K562 (cell line): ENCODE data around the gene MYLK4. TPM values are rescaled to one million over a fixed set of nuclear protein-coding genes. Genes with fewer than 3 reads are reported as not detected.

Source experiments
- ASH1L ChIP-seq: fragments of 450-650 bp; IDR thresholded peaks from 2 replicates; pipeline ENCODE4 v1.6.1; 2018; ENCODE audit warnings: borderline replicate concordance, mild to moderate bottlenecking, low read depth; ENCODE audit not compliant: partially characterized antibody
- BRD9 ChIP-seq: fragments of 450-650 bp; IDR thresholded peaks from 2 replicates; pipeline ENCODE4 v1.6.1; 2018; ENCODE audit warnings: low read depth; ENCODE audit not compliant: partially characterized antibody
- CBX5 ChIP-seq: IDR thresholded peaks from 2 replicates; pipeline ENCODE4 v1.6.1; 2014; ENCODE audit warnings: low read depth, borderline replicate concordance
- CREB1 ChIP-seq, 2 experiments: sonication (generic) in 1 of 2; formaldehyde crosslinking in 1 of 2; IDR thresholded peaks; 2 replicates each; pipeline versions ENCODE4 v1.6.1 to v1.8.0; 2012 to 2022; ENCODE audit warnings: inconsistent platforms in 1 of 2, mild to moderate bottlenecking in 1 of 2, missing genetic modification reagents in 1 of 2, moderate library complexity in 1 of 2
- EP400 ChIP-seq: fragments of 450-650 bp; IDR thresholded peaks from 2 replicates; pipeline ENCODE4 v1.6.1; 2017; ENCODE audit warnings: antibody characterized with exemption, mild to moderate bottlenecking, moderate library complexity
- HDAC1 ChIP-seq, 2 experiments: fragments of 450-650 bp; IDR thresholded peaks; 2 replicates each; pipeline ENCODE4 v1.6.1; 2016 to 2017; ENCODE audit warnings: inconsistent platforms in 1 of 2, mild to moderate bottlenecking in 1 of 2, moderate library complexity in 1 of 2
- NCOA2 ChIP-seq, 2 experiments: fragments of 450-650 bp; IDR thresholded peaks; 2 replicates each; pipeline ENCODE4 v1.6.1; 2018; ENCODE audit warnings: mild to moderate bottlenecking in 2 of 2, moderate library complexity in 1 of 2; ENCODE audit not compliant: partially characterized antibody in 2 of 2
- NRF1 ChIP-seq, 2 experiments: fragments of 450-650 bp; IDR thresholded peaks in 1 of 2; conservative IDR thresholded peaks in 1 of 2; 2 replicates each; pipeline ENCODE4 v1.6.1; 2014; ENCODE audit warnings: mild to moderate bottlenecking in 2 of 2
- RBM15 ChIP-seq: fragments of 200-400 bp; formaldehyde crosslinking; IDR thresholded peaks from 2 replicates; pipeline ENCODE4 v1.6.1; 2018; ENCODE audit warnings: mild to moderate bottlenecking, low read length, moderate library complexity; ENCODE audit not compliant: insufficient read depth
- SIRT6 ChIP-seq: IDR thresholded peaks from one replicate; pipeline ENCODE4 v1.6.1; 2012; ENCODE audit warnings: low read depth, mild to moderate bottlenecking, control low read depth, inconsistent platforms, low read length, moderate library complexity
- ZEB2 ChIP-seq: fragments of 450-650 bp; IDR thresholded peaks from 2 replicates; pipeline ENCODE4 v1.6.1; 2016
- ZFP1 ChIP-seq: fragments of 450-650 bp; formaldehyde crosslinking; IDR thresholded peaks from 2 replicates; pipeline ENCODE4 v1.4.0; 2020; ENCODE audit warnings: mild to moderate bottlenecking, mixed read lengths
- ZNF280A ChIP-seq: fragments of 450-650 bp; IDR thresholded peaks from 2 replicates; pipeline ENCODE4 v1.6.1; 2018; ENCODE audit warnings: mild to moderate bottlenecking, low read depth; ENCODE audit not compliant: partially characterized antibody
- ZNF583 ChIP-seq: fragments of 250-450 bp; sonication (Bioruptor Pico); IDR thresholded peaks from 2 replicates; pipeline ENCODE4 v1.4.0; 2020
- ZNF766 ChIP-seq: fragments of 200-800 bp; sonication (Bioruptor generic); conservative IDR thresholded peaks from 2 replicates; pipeline ENCODE4 v1.6.1; 2016; ENCODE audit warnings: missing genetic modification characterization, missing compliant biosample characterization
- polyA plus RNA-seq, 8 experiments: library from polyadenylated mRNA; depleted of rRNA in 4 of 8; stranded (reverse) in 5 of 8; unstranded in 3 of 8; fragments of >200 nt; fragmentation: Nextera tagmentation in 2 of 8; fragmentation: Illumina TruSeq in 1 of 8; extraction: Ambion mirVana in 2 of 8; extraction: Trizol in 1 of 8; gene quantifications; 2 replicates each; pipeline versions ENCODE4 v1.2.1 to v1.2.3, GENCODE V29; 2011 to 2014; ENCODE audit warnings: inconsistent platforms in 1 of 8, missing spikeins in 1 of 8
- total RNA-seq, 7 experiments: library from RNA; depleted of rRNA in 6 of 7; stranded (reverse); fragments of >200 nt in 6 of 7; fragmentation: Illumina TruSeq in 2 of 7; extraction: Trizol in 2 of 7; gene quantifications; 2 replicates each; pipeline versions ENCODE4 v1.2.1 to v1.2.3, GENCODE V29; 2011 to 2021; ENCODE audit warnings: low replicate concordance in 1 of 7
- TF ChIP-seq, protein P1 (sequence below): sonication (generic); formaldehyde crosslinking; IDR thresholded peaks from 2 replicates; pipeline ENCODE4 v1.8.1; 2023; ENCODE audit warnings: mild to moderate bottlenecking, missing genetic modification reagents
- TF ChIP-seq, protein P2 (sequence below): fragments of 250-450 bp; sonication (Bioruptor Pico); IDR thresholded peaks from 2 replicates; pipeline ENCODE4 v1.5.0; 2021; ENCODE audit warnings: mild to moderate bottlenecking, moderate library complexity
- TF ChIP-seq, protein P3 (sequence below): fragments of 450-650 bp; IDR thresholded peaks from 2 replicates; pipeline ENCODE4 v1.6.1; 2016; ENCODE audit warnings: low read depth, mild to moderate bottlenecking, moderate library complexity
- TF ChIP-seq, protein P4 (sequence below), 2 experiments: fragments of 450-650 bp in 1 of 2; sonication (generic) in 1 of 2; formaldehyde crosslinking; conservative IDR thresholded peaks; 2 replicates each; pipeline versions ENCODE4 v1.4.0 to v1.8.1; 2020 to 2022; ENCODE audit warnings: mild to moderate bottlenecking in 1 of 2, missing genetic modification reagents in 1 of 2

Gene MYLK4
- total and polyA plus RNA-seq, 9 of the 15 experiments (the other 6 are each of a cell fraction or from before 2014, with no cell fraction given), result 0.01 to 0.15 (median 0.06) TPM

DNA sequence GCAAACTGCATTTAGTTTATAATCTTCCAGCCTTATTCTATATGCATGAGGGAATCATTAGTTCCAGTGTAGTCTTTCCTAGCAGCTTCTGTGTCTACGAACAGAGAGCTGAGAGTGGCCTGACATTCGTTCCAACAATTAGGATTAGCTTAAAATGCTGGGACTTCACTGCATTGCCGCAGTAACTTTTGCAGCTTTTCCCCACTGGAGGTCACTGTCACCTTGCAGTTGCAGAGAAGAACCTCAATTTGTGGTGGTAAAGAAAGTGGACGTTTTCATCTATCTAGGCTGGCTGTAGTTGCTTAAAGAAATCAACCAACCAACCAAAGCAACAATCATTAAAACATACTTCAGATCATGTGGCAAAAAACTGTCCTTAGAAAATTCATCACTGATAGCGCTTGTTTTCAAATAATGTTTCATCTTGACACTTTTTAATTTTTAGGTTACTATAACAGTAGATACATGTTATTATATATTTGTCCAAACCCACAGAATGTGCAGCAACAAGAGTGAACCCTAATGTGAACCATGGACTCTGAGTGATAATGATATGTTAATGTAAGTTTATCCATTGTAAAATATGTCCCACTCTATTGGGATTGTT, 12.2 kb downstream of the MYLK4 start (continued):
- TF ChIP-seq, protein P1, sequence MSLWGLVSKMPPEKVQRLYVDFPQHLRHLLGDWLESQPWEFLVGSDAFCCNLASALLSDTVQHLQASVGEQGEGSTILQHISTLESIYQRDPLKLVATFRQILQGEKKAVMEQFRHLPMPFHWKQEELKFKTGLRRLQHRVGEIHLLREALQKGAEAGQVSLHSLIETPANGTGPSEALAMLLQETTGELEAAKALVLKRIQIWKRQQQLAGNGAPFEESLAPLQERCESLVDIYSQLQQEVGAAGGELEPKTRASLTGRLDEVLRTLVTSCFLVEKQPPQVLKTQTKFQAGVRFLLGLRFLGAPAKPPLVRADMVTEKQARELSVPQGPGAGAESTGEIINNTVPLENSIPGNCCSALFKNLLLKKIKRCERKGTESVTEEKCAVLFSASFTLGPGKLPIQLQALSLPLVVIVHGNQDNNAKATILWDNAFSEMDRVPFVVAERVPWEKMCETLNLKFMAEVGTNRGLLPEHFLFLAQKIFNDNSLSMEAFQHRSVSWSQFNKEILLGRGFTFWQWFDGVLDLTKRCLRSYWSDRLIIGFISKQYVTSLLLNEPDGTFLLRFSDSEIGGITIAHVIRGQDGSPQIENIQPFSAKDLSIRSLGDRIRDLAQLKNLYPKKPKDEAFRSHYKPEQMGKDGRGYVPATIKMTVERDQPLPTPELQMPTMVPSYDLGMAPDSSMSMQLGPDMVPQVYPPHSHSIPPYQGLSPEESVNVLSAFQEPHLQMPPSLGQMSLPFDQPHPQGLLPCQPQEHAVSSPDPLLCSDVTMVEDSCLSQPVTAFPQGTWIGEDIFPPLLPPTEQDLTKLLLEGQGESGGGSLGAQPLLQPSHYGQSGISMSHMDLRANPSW (CRISPR knock-in tag), result 0 out of 2 replicates have a peak, but pooled peaks have one; percentile 76
- TF ChIP-seq NCOA2 (IDR thresholded peaks at IDR 0.05; ENCODE audit: partially characterized antibody in 2 of 2) (no peak), SIRT6 (no peak), CREB1 (IDR thresholded peaks at IDR 0.05) (no peak), CREB1 (CRISPR knock-in tag; IDR thresholded peaks at IDR 0.05) (no peak), ASH1L (no peak), RBM15 (no peak), BRD9 (peak; percentile 43), CBX5 (no peak), NRF1 (conservative IDR thresholded peaks at IDR 0.05 in 1 of 2, IDR thresholded peaks at IDR 0.05 in 1 of 2) (no peak), ZNF583 (no peak), ZNF280A (no peak), ZNF766 (CRISPR knock-in tag) (no peak), ZFP1 (CRISPR knock-in tag) (no peak), HDAC1 (IDR thresholded peaks at IDR 0.05) (no peak), EP400 (peak; percentile 34; the same call in 1 of the 2 replicates), ZEB2 (no peak)
- TF ChIP-seq, protein P2, sequence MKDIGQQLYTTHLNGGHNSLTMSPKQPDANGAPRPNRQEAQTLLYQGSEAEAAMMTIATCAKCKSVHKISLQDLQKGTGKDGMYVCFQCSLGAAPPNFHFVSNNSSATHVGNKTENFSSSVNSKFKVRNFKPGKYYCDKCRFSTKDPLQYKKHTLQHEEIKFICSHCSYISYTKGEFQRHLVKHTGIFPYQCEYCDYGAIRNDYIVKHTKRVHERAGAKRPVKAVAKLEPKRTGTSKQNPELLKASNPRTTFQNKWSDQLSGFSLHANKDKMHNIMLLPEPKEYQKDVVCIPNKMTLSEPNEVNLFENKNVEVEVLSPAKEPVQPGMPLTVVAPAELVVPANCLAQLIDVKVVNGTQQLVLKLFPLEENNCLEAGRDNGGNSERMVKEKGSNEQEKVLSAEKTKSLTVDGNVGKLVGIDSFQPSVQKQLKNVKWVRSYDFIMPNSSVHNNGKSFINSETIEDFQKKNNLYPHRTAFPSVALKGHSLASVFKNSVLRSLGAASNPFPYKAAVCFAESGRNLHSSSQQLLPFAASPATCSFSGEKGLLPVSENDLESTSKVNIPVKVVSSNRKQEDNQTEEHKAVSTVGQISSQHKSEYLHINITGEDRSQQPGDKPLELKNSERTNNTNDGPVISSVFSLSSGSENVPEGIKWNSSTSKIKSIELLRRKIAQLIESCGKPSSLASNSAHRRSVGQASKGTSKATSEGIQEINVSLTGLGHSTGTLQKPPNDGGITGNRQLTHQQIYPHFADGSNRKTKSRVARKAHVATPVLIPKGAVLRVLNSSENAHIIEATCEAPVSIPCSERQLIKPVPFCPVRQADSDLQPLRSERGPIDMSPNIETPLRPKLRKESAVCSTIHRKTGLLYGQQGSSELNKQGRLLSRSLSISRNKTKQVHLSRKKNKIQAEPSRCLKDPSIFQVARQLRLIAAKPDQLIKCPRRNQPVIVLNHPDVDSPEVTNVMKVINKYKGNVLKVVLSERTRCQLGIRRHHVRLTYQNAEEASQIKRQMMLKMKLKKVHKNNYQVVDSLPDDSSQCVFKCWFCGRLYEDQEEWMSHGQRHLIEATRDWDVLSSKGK (CRISPR knock-in tag), result no peak
- TF ChIP-seq, protein P3, sequence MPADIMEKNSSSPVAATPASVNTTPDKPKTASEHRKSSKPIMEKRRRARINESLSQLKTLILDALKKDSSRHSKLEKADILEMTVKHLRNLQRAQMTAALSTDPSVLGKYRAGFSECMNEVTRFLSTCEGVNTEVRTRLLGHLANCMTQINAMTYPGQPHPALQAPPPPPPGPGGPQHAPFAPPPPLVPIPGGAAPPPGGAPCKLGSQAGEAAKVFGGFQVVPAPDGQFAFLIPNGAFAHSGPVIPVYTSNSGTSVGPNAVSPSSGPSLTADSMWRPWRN, result 0 out of 2 replicates have a peak, but pooled peaks have one; percentile 6
- TF ChIP-seq, protein P4, sequence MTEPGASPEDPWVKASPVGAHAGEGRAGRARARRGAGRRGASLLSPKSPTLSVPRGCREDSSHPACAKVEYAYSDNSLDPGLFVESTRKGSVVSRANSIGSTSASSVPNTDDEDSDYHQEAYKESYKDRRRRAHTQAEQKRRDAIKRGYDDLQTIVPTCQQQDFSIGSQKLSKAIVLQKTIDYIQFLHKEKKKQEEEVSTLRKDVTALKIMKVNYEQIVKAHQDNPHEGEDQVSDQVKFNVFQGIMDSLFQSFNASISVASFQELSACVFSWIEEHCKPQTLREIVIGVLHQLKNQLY (CRISPR knock-in tag; conservative IDR thresholded peaks at IDR 0.05), result no peak
